ENCODE results near the gene BUD31. TPM values are rescaled to one million over a fixed set of nuclear protein-coding genes. Genes with fewer than 3 reads are reported as not detected.

The BUD31 gene
- total and polyA plus RNA-seq, 9 of the 15 experiments (the other 6 are each of a cell fraction or from before 2014, with no cell fraction given): 105 to 342 (median 247) TPM

DNA sequence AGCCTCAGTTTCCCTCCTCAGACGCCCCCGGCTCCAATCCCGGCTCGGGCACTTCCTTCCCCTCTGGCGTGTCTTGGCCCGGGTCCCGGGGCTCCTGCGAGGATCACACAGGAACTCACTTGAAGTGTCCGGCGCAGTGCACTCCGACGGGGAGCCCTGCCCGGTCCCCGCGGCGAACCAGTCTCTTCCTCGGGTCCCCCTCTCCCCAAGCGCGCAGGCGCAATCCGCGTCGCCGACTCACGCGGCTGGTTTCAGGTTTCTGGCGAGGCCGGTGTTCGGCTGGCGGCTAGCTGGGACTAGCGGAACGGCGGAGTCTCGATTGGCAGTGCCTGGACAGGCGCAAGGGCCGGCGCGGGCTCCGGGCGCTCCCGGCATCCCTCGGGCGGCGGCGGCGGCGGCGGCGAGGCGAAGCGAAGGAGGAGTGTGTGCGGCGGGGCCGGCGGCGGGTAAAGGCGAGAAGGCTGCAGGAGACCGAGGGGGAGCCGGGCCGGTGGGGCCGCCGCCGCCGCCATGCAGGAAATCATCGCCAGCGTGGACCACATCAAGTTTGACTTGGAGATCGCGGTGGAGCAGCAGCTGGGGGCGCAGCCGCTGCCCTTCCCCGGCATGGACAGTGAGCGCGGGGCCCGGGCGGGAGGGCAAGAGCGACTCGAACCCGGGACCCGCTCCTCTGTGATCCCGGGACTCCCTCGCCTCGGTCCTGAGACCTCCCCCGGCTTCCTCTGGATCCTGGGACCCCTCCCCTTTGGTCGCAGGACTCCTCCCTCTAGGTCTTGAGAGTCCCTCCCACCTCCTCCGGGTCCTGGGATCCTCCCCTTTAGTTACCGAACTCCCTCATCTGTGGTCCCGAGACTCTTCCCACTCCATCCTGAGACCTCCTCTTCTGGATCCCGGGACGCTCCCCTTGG is 30.1 kb downstream of the BUD31 start, which contains the start of the genes CPSF4 and PTCD1 (continued):
- TF ChIP-seq, protein P1, sequence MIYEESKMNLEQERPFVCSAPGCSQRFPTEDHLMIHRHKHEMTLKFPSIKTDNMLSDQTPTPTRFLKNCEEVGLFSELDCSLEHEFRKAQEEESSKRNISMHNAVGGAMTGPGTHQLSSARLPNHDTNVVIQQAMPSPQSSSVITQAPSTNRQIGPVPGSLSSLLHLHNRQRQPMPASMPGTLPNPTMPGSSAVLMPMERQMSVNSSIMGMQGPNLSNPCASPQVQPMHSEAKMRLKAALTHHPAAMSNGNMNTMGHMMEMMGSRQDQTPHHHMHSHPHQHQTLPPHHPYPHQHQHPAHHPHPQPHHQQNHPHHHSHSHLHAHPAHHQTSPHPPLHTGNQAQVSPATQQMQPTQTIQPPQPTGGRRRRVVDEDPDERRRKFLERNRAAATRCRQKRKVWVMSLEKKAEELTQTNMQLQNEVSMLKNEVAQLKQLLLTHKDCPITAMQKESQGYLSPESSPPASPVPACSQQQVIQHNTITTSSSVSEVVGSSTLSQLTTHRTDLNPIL (CRISPR knock-in tag; IDR thresholded peaks at IDR 0.05): no peak
- TF ChIP-seq FOXJ3 (CRISPR knock-in tag; IDR thresholded peaks at IDR 0.05): no peak
- TF ChIP-seq RHOXF2B (CRISPR knock-in tag; conservative IDR thresholded peaks at IDR 0.05): no peak
- TF ChIP-seq SMARCA4 (IDR thresholded peaks at IDR 0.05): no peak
- TF ChIP-seq, protein P2, sequence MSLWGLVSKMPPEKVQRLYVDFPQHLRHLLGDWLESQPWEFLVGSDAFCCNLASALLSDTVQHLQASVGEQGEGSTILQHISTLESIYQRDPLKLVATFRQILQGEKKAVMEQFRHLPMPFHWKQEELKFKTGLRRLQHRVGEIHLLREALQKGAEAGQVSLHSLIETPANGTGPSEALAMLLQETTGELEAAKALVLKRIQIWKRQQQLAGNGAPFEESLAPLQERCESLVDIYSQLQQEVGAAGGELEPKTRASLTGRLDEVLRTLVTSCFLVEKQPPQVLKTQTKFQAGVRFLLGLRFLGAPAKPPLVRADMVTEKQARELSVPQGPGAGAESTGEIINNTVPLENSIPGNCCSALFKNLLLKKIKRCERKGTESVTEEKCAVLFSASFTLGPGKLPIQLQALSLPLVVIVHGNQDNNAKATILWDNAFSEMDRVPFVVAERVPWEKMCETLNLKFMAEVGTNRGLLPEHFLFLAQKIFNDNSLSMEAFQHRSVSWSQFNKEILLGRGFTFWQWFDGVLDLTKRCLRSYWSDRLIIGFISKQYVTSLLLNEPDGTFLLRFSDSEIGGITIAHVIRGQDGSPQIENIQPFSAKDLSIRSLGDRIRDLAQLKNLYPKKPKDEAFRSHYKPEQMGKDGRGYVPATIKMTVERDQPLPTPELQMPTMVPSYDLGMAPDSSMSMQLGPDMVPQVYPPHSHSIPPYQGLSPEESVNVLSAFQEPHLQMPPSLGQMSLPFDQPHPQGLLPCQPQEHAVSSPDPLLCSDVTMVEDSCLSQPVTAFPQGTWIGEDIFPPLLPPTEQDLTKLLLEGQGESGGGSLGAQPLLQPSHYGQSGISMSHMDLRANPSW (CRISPR knock-in tag; IDR thresholded peaks at IDR 0.05): peak; percentile 93
- TF ChIP-seq, protein P3, sequence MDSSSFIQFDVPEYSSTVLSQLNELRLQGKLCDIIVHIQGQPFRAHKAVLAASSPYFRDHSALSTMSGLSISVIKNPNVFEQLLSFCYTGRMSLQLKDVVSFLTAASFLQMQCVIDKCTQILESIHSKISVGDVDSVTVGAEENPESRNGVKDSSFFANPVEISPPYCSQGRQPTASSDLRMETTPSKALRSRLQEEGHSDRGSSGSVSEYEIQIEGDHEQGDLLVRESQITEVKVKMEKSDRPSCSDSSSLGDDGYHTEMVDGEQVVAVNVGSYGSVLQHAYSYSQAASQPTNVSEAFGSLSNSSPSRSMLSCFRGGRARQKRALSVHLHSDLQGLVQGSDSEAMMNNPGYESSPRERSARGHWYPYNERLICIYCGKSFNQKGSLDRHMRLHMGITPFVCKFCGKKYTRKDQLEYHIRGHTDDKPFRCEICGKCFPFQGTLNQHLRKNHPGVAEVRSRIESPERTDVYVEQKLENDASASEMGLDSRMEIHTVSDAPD (CRISPR knock-in tag; IDR thresholded peaks at IDR 0.05): no peak
- no peak for TF ChIP-seq ZNF561 (CRISPR knock-in tag; conservative IDR thresholded peaks at IDR 0.05)
- TF ChIP-seq POLR2AphosphoS5 (IDR thresholded peaks at IDR 0.05; ENCODE audit: control insufficient read depth, insufficient read depth, low read depth, low read length): peak; percentile 65
- no peak for TF ChIP-seq CBFB (CRISPR knock-in tag; IDR thresholded peaks at IDR 0.05)
- TF ChIP-seq CBX8 (IDR thresholded peaks at IDR 0.05; ENCODE audit: borderline replicate concordance, extremely low read depth, low read depth, low read length, poor library complexity, severe bottlenecking): no peak
- TF ChIP-seq, protein P4, sequence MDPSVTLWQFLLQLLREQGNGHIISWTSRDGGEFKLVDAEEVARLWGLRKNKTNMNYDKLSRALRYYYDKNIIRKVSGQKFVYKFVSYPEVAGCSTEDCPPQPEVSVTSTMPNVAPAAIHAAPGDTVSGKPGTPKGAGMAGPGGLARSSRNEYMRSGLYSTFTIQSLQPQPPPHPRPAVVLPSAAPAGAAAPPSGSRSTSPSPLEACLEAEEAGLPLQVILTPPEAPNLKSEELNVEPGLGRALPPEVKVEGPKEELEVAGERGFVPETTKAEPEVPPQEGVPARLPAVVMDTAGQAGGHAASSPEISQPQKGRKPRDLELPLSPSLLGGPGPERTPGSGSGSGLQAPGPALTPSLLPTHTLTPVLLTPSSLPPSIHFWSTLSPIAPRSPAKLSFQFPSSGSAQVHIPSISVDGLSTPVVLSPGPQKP (CRISPR knock-in tag; IDR thresholded peaks at IDR 0.05): no peak
- no peak for TF ChIP-seq ZFPM2 (CRISPR knock-in tag; IDR thresholded peaks at IDR 0.05)
- 0 out of 4 replicates have a peak, but pooled peaks of 1 of the 2 experiments have one; percentile 71 for TF ChIP-seq KDM4B (IDR thresholded peaks at IDR 0.05; ENCODE audit: borderline replicate concordance in 2 of 2, low read depth in 1 of 2)
- no peak for TF ChIP-seq POLR3A (IDR thresholded peaks at IDR 0.05; ENCODE audit: borderline replicate concordance, extremely low read depth, insufficient read depth, insufficient read length)
- TF ChIP-seq, protein P5, sequence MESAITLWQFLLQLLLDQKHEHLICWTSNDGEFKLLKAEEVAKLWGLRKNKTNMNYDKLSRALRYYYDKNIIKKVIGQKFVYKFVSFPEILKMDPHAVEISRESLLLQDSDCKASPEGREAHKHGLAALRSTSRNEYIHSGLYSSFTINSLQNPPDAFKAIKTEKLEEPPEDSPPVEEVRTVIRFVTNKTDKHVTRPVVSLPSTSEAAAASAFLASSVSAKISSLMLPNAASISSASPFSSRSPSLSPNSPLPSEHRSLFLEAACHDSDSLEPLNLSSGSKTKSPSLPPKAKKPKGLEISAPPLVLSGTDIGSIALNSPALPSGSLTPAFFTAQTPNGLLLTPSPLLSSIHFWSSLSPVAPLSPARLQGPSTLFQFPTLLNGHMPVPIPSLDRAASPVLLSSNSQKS (CRISPR knock-in tag; IDR thresholded peaks at IDR 0.05): 0 out of 2 replicates have a peak, but pooled peaks have one; percentile 63
- TF ChIP-seq NRF1 (conservative IDR thresholded peaks at IDR 0.05 in 1 of 2, IDR thresholded peaks at IDR 0.05 in 1 of 2): peak; percentile 91 to 93
- TF ChIP-seq, protein P6, sequence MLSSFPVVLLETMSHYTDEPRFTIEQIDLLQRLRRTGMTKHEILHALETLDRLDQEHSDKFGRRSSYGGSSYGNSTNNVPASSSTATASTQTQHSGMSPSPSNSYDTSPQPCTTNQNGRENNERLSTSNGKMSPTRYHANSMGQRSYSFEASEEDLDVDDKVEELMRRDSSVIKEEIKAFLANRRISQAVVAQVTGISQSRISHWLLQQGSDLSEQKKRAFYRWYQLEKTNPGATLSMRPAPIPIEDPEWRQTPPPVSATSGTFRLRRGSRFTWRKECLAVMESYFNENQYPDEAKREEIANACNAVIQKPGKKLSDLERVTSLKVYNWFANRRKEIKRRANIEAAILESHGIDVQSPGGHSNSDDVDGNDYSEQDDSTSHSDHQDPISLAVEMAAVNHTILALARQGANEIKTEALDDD (IDR thresholded peaks at IDR 0.05): no peak
